AG04449 (cell line): ENCODE data around the gene RPS3A.

Source experiments
- CTCF ChIA-PET: fragments of 350-600 bp; formaldehyde crosslinking; extraction: SDS; loops from one replicate; lab custom pipeline; 2021; ENCODE audit warnings: antibody characterized with exemption; lab: Yijun Ruan, JAX
- POLR2A ChIA-PET: fragments of 400-600, 350-600 bp; formaldehyde crosslinking; extraction: SDS; loops from one replicate; lab custom pipeline; 2020; ENCODE audit warnings: antibody characterized with exemption, inconsistent platforms; lab: Yijun Ruan, JAX
- DNase-seq: peaks from one replicate; pipeline ENCODE4 v3.0.0-alpha.2; 2010; ENCODE audit warnings: low read depth, low spot score
- H3K4me3 ChIP-seq: 2 replicates; pipeline ENCODE4 v1.5.1; 2011; ENCODE audit warnings: low read depth, mild to moderate bottlenecking, control low read depth, low read length
- TF ChIP-seq, protein P1 (sequence below): IDR thresholded peaks from one replicate; pipeline ENCODE4 v1.5.1; 2011; ENCODE audit warnings: mild to moderate bottlenecking, moderate library complexity, low read length, control low read depth, inconsistent platforms; ENCODE audit not compliant: insufficient read depth; ENCODE audit errors: missing control alignments

RPS3A gene

DNA sequence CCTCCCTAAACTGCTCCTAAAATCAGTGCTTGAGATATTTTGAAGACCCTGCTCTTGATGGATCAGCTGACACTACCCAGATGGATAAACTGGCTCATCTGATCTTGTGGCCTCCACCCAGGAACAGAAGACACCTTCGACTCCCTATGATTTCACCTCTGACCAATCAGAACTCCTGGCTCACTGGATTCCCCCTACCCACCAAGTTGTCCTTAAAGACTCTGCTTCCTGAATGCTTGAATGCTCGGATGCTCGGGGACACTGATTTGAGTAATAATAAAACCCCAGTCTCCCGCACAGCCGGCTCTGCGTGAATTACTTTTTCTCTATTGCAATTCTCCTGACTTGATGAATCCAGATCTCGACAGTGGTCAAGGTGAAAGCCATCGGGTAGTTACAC is 12.0 kb upstream of the RPS3A start:
- no peak for DNase-seq
- TF ChIP-seq, protein P1, sequence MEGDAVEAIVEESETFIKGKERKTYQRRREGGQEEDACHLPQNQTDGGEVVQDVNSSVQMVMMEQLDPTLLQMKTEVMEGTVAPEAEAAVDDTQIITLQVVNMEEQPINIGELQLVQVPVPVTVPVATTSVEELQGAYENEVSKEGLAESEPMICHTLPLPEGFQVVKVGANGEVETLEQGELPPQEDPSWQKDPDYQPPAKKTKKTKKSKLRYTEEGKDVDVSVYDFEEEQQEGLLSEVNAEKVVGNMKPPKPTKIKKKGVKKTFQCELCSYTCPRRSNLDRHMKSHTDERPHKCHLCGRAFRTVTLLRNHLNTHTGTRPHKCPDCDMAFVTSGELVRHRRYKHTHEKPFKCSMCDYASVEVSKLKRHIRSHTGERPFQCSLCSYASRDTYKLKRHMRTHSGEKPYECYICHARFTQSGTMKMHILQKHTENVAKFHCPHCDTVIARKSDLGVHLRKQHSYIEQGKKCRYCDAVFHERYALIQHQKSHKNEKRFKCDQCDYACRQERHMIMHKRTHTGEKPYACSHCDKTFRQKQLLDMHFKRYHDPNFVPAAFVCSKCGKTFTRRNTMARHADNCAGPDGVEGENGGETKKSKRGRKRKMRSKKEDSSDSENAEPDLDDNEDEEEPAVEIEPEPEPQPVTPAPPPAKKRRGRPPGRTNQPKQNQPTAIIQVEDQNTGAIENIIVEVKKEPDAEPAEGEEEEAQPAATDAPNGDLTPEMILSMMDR: no peak
- ChIA-PET CTCF (no interaction called here), POLR2A (interaction anchor here (0.6 kb wide), 1 partner anchor 13 kb away, joined by 3 read pairs; no protein-coding TSS in a partner anchor)
- H3K4me3 ChIP-seq: no peak overlapping the region

DNA sequence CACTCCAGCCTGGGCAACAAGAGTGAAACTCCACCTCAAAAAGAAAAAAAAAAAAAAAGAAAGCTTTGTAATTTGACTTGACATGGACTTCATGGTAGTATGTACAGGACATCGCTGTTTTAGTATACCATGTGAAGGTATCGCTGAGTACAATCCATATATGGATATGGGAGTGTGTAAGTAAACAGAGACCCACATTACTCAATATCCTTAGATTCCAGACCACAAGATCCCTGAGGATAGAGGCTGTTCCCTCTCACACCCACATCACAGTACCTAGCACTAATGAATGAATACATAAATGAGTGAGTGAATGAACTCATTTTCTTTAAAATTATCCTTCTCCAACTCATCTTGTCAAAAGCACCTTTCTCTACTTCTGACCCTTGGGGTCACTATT is 8.4 kb upstream of the RPS3A start:
- POLR2A ChIA-PET: no interaction called here
- no peak for DNase-seq
- no peak overlapping the region for H3K4me3 ChIP-seq
- TF ChIP-seq, protein P1: no peak
- CTCF ChIA-PET: no interaction called here

DNA sequence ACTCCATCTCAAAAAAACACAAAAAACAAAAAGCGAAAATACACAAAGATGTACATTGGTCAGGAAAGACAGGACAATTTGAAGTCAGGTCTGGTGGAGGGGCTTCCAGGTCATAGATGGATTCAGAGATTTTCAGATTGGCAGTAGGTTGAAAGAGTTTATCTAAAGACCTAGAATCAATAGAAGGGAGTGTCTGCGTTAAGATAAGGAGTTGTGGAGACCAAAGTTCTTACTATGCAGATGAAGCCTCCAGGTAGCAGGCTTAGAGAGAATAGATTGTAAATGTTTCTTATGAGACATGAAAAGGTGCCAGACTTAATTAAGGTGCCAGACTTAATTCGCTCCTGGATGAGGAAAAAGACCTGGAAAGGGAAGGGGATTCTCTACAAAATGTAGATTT is 6.9 kb upstream of the RPS3A start:
- ChIA-PET POLR2A (no interaction called here), CTCF (no interaction called here)
- H3K4me3 ChIP-seq: no peak overlapping the region

DNA sequence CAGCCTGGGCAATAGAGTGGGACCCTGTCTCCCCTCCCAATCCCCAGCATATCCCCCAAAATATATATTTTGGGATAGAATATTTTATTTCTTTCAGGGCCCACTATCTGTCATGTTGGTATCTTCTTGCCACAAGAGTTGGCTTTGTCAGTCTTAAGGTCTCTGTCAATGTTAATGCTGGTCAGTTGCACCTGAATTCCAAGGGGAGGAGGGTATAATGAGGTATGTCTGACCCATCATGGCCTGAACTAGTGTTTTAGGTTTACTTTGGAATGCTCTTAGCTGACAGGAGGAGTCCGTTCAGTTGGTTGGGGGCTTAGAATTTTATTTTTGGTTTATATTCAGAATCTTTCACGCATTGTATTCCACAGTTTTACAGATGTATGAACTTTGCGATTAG is 6.2 kb upstream of the RPS3A start:
- CTCF ChIA-PET: no interaction called here
- POLR2A ChIA-PET: no interaction called here

More for the DNA sequence above, 6.9 kb upstream of the RPS3A start:
- TF ChIP-seq, protein P1: no peak
- DNase-seq: no peak

DNA sequence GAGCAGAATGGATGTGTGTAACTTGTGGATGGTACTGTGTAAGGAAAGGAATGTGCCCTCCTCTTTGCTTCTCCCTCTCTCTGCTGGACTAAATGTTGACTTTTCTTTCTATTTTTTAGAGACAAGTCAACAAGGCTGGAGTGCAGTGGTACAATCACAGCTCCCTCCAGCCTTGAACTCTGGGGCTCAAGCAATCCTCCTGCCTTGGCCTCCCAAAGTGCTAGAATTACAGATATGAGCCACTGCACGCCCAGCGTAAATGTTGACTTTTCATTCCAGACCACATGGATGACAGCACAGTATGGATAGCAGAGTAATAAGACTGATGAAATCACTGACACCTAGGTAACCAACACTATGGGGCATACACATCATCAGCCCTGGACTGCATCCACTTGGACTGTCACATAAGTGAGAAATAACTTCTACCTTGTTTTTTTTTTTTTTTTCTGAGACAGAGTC is 5.1 kb upstream of the RPS3A start:
- CTCF ChIA-PET: no interaction called here
- H3K4me3 ChIP-seq: no peak overlapping the region
- POLR2A ChIA-PET: no interaction called here
- no peak for DNase-seq
- TF ChIP-seq, protein P1: no peak

More for the DNA sequence above, 6.2 kb upstream of the RPS3A start:
- DNase-seq: no peak
- TF ChIP-seq, protein P1: no peak
- no peak overlapping the region for H3K4me3 ChIP-seq

DNA sequence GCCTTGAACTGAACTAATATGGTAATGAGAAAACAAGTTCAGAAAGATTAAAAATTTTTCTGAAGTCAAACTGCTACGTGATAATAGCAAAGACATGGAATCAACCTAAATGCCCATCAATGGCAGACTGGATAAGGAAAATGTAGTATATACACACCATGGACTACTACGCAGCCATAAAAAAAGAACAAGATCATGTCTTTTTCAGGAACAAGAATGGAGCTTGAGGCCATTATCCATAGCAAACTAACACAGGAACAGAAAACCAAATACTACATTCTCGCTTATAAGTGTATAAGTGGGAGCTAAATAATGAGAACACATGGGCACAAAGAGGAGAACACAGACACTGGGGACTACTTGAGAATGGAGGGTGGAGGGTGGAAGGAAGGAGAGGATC is 4.3 kb upstream of the RPS3A start:
- TF ChIP-seq, protein P1: no peak
- H3K4me3 ChIP-seq: no peak overlapping the region
- no peak for DNase-seq
- ChIA-PET POLR2A (no interaction called here), CTCF (no interaction called here)
